GM12878 (cell line): Measurements from ENCODE around the gene CSF2. TPM values are rescaled to one million over a fixed set of nuclear protein-coding genes. Genes with fewer than 3 reads are reported as not detected.
"Not testable (repeated sequence)": the region's sequence is repeated elsewhere in the genome, so short reads cannot be mapped to it uniquely, and the experiment has no call there.

Experiments used
- ATAC-seq: fragments of 200-7000 bp; cut with Tn5 transposase; 3 replicates; pipeline ENCODE4 v1.9.1; 2020; ENCODE audit warnings: mild to moderate bottlenecking, moderate library complexity
- BruUV-seq: library from RNA; stranded (reverse); fragments of 400-500 nt; replicated peaks from 2 replicates; lab custom pipeline; 2021; lab: Mats Ljungman, UMichigan
- CTCF ChIA-PET: fragments of 300-600 bp; sonication (Branson Sonifier 250); formaldehyde crosslinking; extraction: SDS; loops from one replicate; lab custom pipeline; 2021; ENCODE audit warnings: inconsistent platforms; lab: Yijun Ruan, JAX
- POLR2A ChIA-PET: fragments of 350-600 bp; formaldehyde crosslinking; extraction: SDS; loops from one replicate; lab custom pipeline; 2021; ENCODE audit warnings: inconsistent platforms; lab: Charles Lee
- RAD21 ChIA-PET: fragments of 300-600 bp; sonication (Branson Sonifier 250); formaldehyde crosslinking; loops from one replicate; lab custom pipeline; 2023; ENCODE audit warnings: antibody characterized with exemption; ENCODE audit not compliant: unreplicated experiment; lab: Charles Lee
- SMC1A ChIA-PET: fragments of 300-600 bp; sonication (Branson Sonifier 250); formaldehyde crosslinking; loops from one replicate; lab custom pipeline; 2023; ENCODE audit not compliant: unreplicated experiment, uncharacterized antibody; lab: Charles Lee
- DNase-seq: peaks from one replicate; pipeline ENCODE4 v3.0.0-alpha.2; 2011; ENCODE audit warnings: low read depth, low spot score
- FAIRE-seq: peaks from 3 replicates; lab custom pipeline; 2011; peaks lifted over from hg19 to GRCh38; lab: Jason Lieb, UNC
- H2AFZ ChIP-seq: 2 replicates; pipeline ENCODE4 v1.6.0; 2011; ENCODE audit warnings: low read depth, low read length, control low read depth; ENCODE audit not compliant: control insufficient read depth
- H3K27ac ChIP-seq: 2 replicates; pipeline ENCODE4 v1.5.1; 2011; ENCODE audit warnings: control low read depth; ENCODE audit not compliant: control insufficient read depth, insufficient read depth
- H3K27me3 ChIP-seq, 2 experiments: replicated peaks in 1 of 2; 2 replicates each; pipeline versions ENCODE4 v1.6.0 to v1.6.1; 2011; ENCODE audit warnings: low read length in 1 of 2; ENCODE audit not compliant: control insufficient read depth in 2 of 2, insufficient read depth in 2 of 2
- H3K36me3 ChIP-seq, 2 experiments: 2 replicates each; pipeline ENCODE4 v1.5.1; 2011; ENCODE audit warnings: low read length in 1 of 2; ENCODE audit not compliant: control insufficient read depth in 2 of 2, insufficient read depth in 2 of 2
- H3K4me1 ChIP-seq: 2 replicates; pipeline ENCODE4 v1.6.1; 2011; ENCODE audit warnings: mild to moderate bottlenecking, low read length, moderate library complexity, mixed read lengths; ENCODE audit not compliant: control insufficient read depth, insufficient read depth
- H3K4me2 ChIP-seq: 2 replicates; pipeline ENCODE4 v1.6.0; 2011; ENCODE audit warnings: control low read depth; ENCODE audit not compliant: control insufficient read depth, insufficient read depth
- H3K4me3 ChIP-seq: fragments of 200-600 bp; sonication (generic); 2 replicates; pipeline ENCODE4 v1.5.1; 2016
- H3K79me2 ChIP-seq: 2 replicates; pipeline ENCODE4 v1.6.0; 2011; ENCODE audit warnings: low read length; ENCODE audit not compliant: control insufficient read depth, insufficient read depth
- H3K9ac ChIP-seq: 2 replicates; pipeline ENCODE4 v1.8.0; 2011; ENCODE audit warnings: low read length, control low read depth, mixed read lengths; ENCODE audit not compliant: control insufficient read depth, insufficient read depth
- H3K9me3 ChIP-seq: replicated peaks from 3 replicates; pipeline ENCODE4 v1.5.1; 2011; ENCODE audit warnings: mild to moderate bottlenecking, low read length; ENCODE audit not compliant: control insufficient read depth, insufficient read depth
- H4K20me1 ChIP-seq: 2 replicates; pipeline ENCODE4 v1.6.0; 2011; ENCODE audit not compliant: control insufficient read depth, insufficient read depth
- RUNX3 ChIP-seq: IDR thresholded peaks from 2 replicates; pipeline ENCODE4 v1.6.1; 2012; ENCODE audit warnings: low read length, inconsistent platforms
- YY1 ChIP-seq: IDR thresholded peaks from 2 replicates; pipeline ENCODE4 v1.6.1; 2011; ENCODE audit warnings: low read depth, mild to moderate bottlenecking, low read length
- WGBS: methylation state at CpG from one replicate; pipeline ENCODE4 v1.1.6; 2016; ENCODE audit warnings: low lambda C conversion rate; ENCODE audit not compliant: insufficient replicate concordance, insufficient coverage; ENCODE audit errors: missing lambda C conversion rate; 5-methylcytosine and 5-hydroxymethylcytosine counted together
- in situ Hi-C: fragments of 300-500 bp; cut with MboI; formaldehyde crosslinking; loops from 9 replicates; pipeline ENCODE4 v1.14.3; 2018; ENCODE audit warnings: mixed read lengths
- intact Hi-C: fragments of 100-400 bp; cut with micrococcal nuclease; formaldehyde crosslinking; loops from one replicate; pipeline ENCODE4 v1.14.2; 2022; ENCODE audit not compliant: unreplicated experiment
- polyA plus RNA-seq, 11 experiments: library from polyadenylated mRNA; depleted of rRNA in 4 of 11; unstranded in 6 of 11; stranded (reverse) in 5 of 11; fragments of >200 nt; fragmentation: Nextera tagmentation in 4 of 11; fragmentation: Illumina TruSeq in 1 of 11; extraction: Ambion mirVana in 4 of 11; extraction: Trizol in 1 of 11; gene quantifications; 1 replicate in 1 of 11; 2 replicates in 10 of 11; pipeline versions ENCODE4 v1.2.1 to v1.2.3, GENCODE V29; 2011 to 2016; ENCODE audit warnings: inconsistent platforms in 2 of 11, missing spikeins in 2 of 11, low read depth in 1 of 11
- total RNA-seq, 4 experiments: library from RNA; depleted of rRNA in 3 of 4; stranded (reverse); fragments of >200 nt in 3 of 4; fragmentation: Illumina TruSeq in 1 of 4; extraction: Trizol in 1 of 4; gene quantifications; 2 replicates each; pipeline versions ENCODE4 v1.2.1 to v1.2.3, GENCODE V29; 2013 to 2021

Gene CSF2
- total and polyA plus RNA-seq, 10 of the 15 experiments (the other 5 are each of a cell fraction or from before 2014, with no cell fraction given) = 0.15 to 2.0 (median 0.69) TPM; not detected in 2

GRCh38 chr5:132116909-132117489 is 43.4 kb downstream of the CSF2 start:
- ChIA-PET CTCF (interaction anchor here (0.8 to 0.9 kb wide), 2 partner anchors 17 to 45 kb away, joined by 3 read pairs; no protein-coding TSS in a partner anchor), POLR2A (interaction anchor here (1.4 kb wide), 1 partner anchor 12 kb away, joined by 4 read pairs; no protein-coding TSS in a partner anchor)
- DNase-seq = not testable (repeated sequence)

GRCh38 chr5:132120717-132121116 is 47.1 kb downstream of the CSF2 start:
- RAD21 ChIA-PET, H3K27ac ChIP-seq, H3K36me3 ChIP-seq, H2AFZ ChIP-seq, DNase-seq, in situ Hi-C loops, H3K4me2 ChIP-seq, H3K27me3 ChIP-seq, H4K20me1 ChIP-seq, H3K9ac ChIP-seq, FAIRE-seq, intact Hi-C loops, H3K79me2 ChIP-seq, H3K4me1 ChIP-seq, ATAC-seq, BruUV-seq, POLR2A ChIA-PET, H3K4me3 ChIP-seq, H3K9me3 ChIP-seq: not testable (repeated sequence)
- ChIA-PET SMC1A (interaction anchor here (1.3 kb wide), 1 partner anchor 14 kb away, joined by 4 read pairs; no protein-coding TSS in a partner anchor), CTCF (interaction anchor here (0.9 to 1.7 kb wide), 3 partner anchors 10 to 57 kb away, joined by 3 to 4 read pairs (median 3); no protein-coding TSS in a partner anchor)
- WGBS = 39% methylated on average over 3 of the region's 3 CpGs

More at GRCh38 chr5:132116909-132117489, 43.4 kb downstream of the CSF2 start:
- H3K36me3 ChIP-seq, H3K9me3 ChIP-seq, BruUV-seq, H3K4me3 ChIP-seq, H2AFZ ChIP-seq, H3K9ac ChIP-seq, H3K79me2 ChIP-seq, H3K27me3 ChIP-seq, RAD21 ChIA-PET, in situ Hi-C loops, H4K20me1 ChIP-seq, H3K4me2 ChIP-seq, ATAC-seq, H3K4me1 ChIP-seq, intact Hi-C loops, H3K27ac ChIP-seq, SMC1A ChIA-PET, FAIRE-seq: not testable (repeated sequence)
- 25% methylated on average over 3 of the region's 3 CpGs for WGBS
- TF ChIP-seq RUNX3 (peak; percentile 22; the same call in 1 of the 2 replicates), YY1 (peak; percentile 75)

- intact Hi-C loops, H3K36me3 ChIP-seq, ATAC-seq, H3K27ac ChIP-seq, H3K79me2 ChIP-seq, H4K20me1 ChIP-seq, H3K4me1 ChIP-seq, H3K4me3 ChIP-seq, H3K9ac ChIP-seq, FAIRE-seq, SMC1A ChIA-PET, DNase-seq, POLR2A ChIA-PET, H3K4me2 ChIP-seq, H2AFZ ChIP-seq, H3K27me3 ChIP-seq, BruUV-seq, H3K9me3 ChIP-seq, in situ Hi-C loops: not testable (repeated sequence)
- CTCF ChIA-PET = interaction anchor here (0.6 kb wide), 1 partner anchor 576 kb away, joined by 3 read pairs; no protein-coding TSS in a partner anchor
- WGBS = 45% methylated on average over 2 of the region's 3 CpGs
- RAD21 ChIA-PET = interaction anchor here (0.7 kb wide), 1 partner anchor 764 kb away, joined by 3 read pairs; no protein-coding TSS in a partner anchor
Observed at GRCh38 chr5:132122971-132123370, 49.4 kb downstream of the CSF2 start.
